WERI-Rb-1 (cell line): ENCODE data around the gene HHAT.

ENCODE experiments used
- DNase-seq: peaks from one replicate; pipeline ENCODE4 v3.0.0-alpha.2; 2020
- H3K27ac ChIP-seq: fragments of 250-450 bp; sonication (Bioruptor Pico); 2 replicates; pipeline ENCODE4 v1.5.1; 2020; ENCODE audit warnings: mild to moderate bottlenecking, moderate library complexity
- H3K27me3 ChIP-seq: fragments of 250-450 bp; sonication (Bioruptor Pico); 2 replicates; pipeline ENCODE4 v1.5.1; 2021; ENCODE audit warnings: mild to moderate bottlenecking, low read depth, moderate library complexity; ENCODE audit not compliant: insufficient read depth, severe bottlenecking
- H3K36me3 ChIP-seq: fragments of 250-450 bp; sonication (Bioruptor Pico); 2 replicates; pipeline ENCODE4 v1.5.1; 2020; ENCODE audit warnings: mild to moderate bottlenecking, moderate library complexity
- H3K4me3 ChIP-seq: 2 replicates; pipeline ENCODE4 v1.5.1; 2011; ENCODE audit warnings: low read depth, mild to moderate bottlenecking, control low read depth, low read length
- H3K9me3 ChIP-seq: fragments of 250-450 bp; sonication (Bioruptor Pico); 2 replicates; pipeline ENCODE4 v1.5.1; 2021; ENCODE audit warnings: mild to moderate bottlenecking, moderate library complexity; ENCODE audit not compliant: severe bottlenecking
- CTCF ChIP-seq: IDR thresholded peaks from 2 replicates; pipeline ENCODE4 v1.5.1; 2011; ENCODE audit warnings: low read depth, mild to moderate bottlenecking, control low read depth, inconsistent platforms, low read length

Gene HHAT

DNA sequence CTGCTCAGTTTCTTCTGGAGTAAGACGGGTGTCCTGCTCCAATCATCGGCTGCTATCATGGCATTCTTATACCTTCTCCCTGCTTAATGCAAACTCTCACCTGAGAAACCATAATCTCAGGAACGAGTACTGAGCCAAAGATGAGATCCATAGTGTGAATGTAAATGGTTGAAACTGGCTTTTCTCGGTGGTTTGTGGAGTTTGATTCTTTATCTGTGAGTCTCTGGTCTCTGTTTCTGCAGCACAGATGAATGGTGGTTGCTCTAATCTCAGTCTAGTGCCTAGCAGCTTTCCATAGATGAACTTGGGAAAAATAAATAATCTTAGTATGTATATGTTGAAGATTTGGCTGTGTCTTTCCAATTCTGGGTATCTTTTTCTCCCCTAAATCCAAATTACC, 274.4 kb downstream of the HHAT start:
- H3K36me3 ChIP-seq: no peaks in the 10 kb centered on the region
- H3K4me3 ChIP-seq: no peak overlapping the region
- H3K27me3 ChIP-seq: no peaks in the 10 kb centered on the region
- no peak for DNase-seq
- TF ChIP-seq CTCF: no peak
- H3K27ac ChIP-seq: no peak overlapping the region
- H3K9me3 ChIP-seq: no peaks in the 10 kb centered on the region

GRCh38 chr1:210605099-210605498, 276.4 kb downstream of the HHAT start:
- TF ChIP-seq CTCF: no peak
- H3K27me3 ChIP-seq: no peaks in the 10 kb centered on the region
- no peaks in the 10 kb centered on the region for H3K36me3 ChIP-seq
- H3K27ac ChIP-seq: no peak overlapping the region
- no peak for DNase-seq
- no peaks in the 10 kb centered on the region for H3K9me3 ChIP-seq
- H3K4me3 ChIP-seq: no peak overlapping the region

GRCh38 chr1:210607361-210607760, 278.7 kb downstream of the HHAT start:
- H3K27me3 ChIP-seq: no peaks in the 10 kb centered on the region
- H3K27ac ChIP-seq: no peak overlapping the region
- DNase-seq: no peak
- no peaks in the 10 kb centered on the region for H3K36me3 ChIP-seq
- H3K9me3 ChIP-seq: no peaks in the 10 kb centered on the region
- no peak overlapping the region for H3K4me3 ChIP-seq
- no peak for TF ChIP-seq CTCF

DNA sequence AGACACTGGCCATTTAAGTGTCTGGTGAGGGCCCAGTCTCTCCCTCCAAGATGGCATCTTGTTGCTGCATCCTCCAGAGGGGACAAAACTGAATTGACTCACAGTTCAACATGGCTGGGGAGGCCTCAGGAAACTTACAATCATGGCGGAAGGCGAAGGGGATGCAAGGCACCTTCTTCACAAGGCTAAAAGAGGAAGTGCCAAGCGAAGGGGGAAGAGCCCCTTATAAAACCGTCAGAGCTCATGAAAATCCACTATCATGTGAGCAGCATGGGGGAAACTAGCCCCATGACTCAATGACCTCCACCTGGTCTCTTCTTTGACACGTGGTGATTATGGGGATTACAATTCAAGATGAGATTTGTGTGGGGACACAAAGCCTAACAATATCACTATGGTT, 280.1 kb downstream of the HHAT start:
- Histone ChIP-seq H3K27ac (no peak overlapping the region), H3K27me3 (no peaks in the 10 kb centered on the region), H3K4me3 (no peak overlapping the region), H3K36me3 (no peaks in the 10 kb centered on the region), H3K9me3 (no peaks in the 10 kb centered on the region)
- no peak for TF ChIP-seq CTCF
- DNase-seq: no peak

DNA sequence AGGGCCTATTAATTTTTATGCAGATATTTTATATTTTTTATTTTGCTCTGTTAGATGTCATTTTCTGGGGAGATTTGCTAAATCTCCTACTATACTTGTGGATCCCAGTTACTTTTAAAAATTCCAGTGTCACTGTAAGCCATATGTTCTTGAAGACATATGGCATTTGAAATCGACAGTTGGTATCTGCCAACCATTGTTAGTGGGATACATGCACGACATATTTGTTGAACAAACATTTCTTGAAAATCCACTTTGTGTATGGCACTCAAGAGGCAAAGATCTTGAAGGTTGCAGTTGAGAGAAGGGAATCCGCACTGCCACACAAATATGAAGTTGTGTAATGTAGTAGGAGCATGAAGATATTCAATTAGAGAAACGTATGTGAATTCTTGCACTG, 287.7 kb downstream of the HHAT start:
- Histone ChIP-seq H3K27ac (no peak overlapping the region), H3K9me3 (no peaks in the 10 kb centered on the region), H3K4me3 (no peak overlapping the region), H3K36me3 (no peaks in the 10 kb centered on the region), H3K27me3 (no peaks in the 10 kb centered on the region)
- TF ChIP-seq CTCF: no peak
- no peak for DNase-seq

- no peak for TF ChIP-seq CTCF
- H3K9me3 ChIP-seq: no peaks in the 10 kb centered on the region
- no peak overlapping the region for H3K4me3 ChIP-seq
These were observed 288.6 kb downstream of the HHAT start for GRCh38 chr1:210617293-210617692.

More at GRCh38 chr1:210617293-210617692, 288.6 kb downstream of the HHAT start:
- no peak for DNase-seq
- H3K27ac ChIP-seq: no peak overlapping the region
- H3K27me3 ChIP-seq: no peaks in the 10 kb centered on the region
- no peaks in the 10 kb centered on the region for H3K36me3 ChIP-seq
